Body of pancreas (tissue), 4 donors: ENCODE results near the gene PPFIBP2. TPM values are rescaled to one million over a fixed set of nuclear protein-coding genes. Genes with fewer than 3 reads are reported as not detected.
A peak's percentile ranks its signal among the peaks of the same experiment; 100 is the strongest.

Experiments
- ATAC-seq: fragments of 150-250 bp; one replicate; pipeline ENCODE4 v1.9.1; 2016
- DNase-seq, 4 donors: peaks; one replicate each; pipeline ENCODE4 v3.0.0-alpha.2; 2019
- H3K27ac ChIP-seq, 4 donors: fragments of 200-600 bp; sonication (generic); 1 replicate in 3 of 4; 2 replicates in 1 of 4; pipeline versions ENCODE4 v1.5.1 to v1.6.1; 2016 to 2019; ENCODE audit warnings: mild to moderate bottlenecking in 1 of 4, mixed read lengths in 1 of 4, moderate library complexity in 1 of 4
- H3K27me3 ChIP-seq, 2 donors: fragments of 200-600 bp; sonication (generic); one replicate each; pipeline ENCODE4 v1.6.0; 2016; ENCODE audit warnings: mild to moderate bottlenecking in 1 of 2
- H3K36me3 ChIP-seq, 2 donors: fragments of 200-600 bp; sonication (generic); replicated peaks in 1 of 2; 2 replicates each; pipeline ENCODE4 v1.5.1; 2016; ENCODE audit warnings: low read depth in 2 of 2; ENCODE audit not compliant: insufficient read depth in 1 of 2
- H3K4me1 ChIP-seq: fragments of 200-600 bp; sonication (generic); one replicate; pipeline ENCODE4 v1.6.0; 2016
- H3K4me3 ChIP-seq, 2 donors: fragments of 200-600 bp; sonication (generic); 1 replicate in 1 of 2; 2 replicates in 1 of 2; pipeline ENCODE4 v1.5.1; 2016 to 2019
- H3K9me3 ChIP-seq, 3 donors: fragments of 200-600 bp; sonication (generic); 1 replicate in 2 of 3; 2 replicates in 1 of 3; pipeline ENCODE4 v1.5.1; 2016
- POLR2A ChIP-seq, 3 donors: fragments of 450-650 bp; IDR thresholded peaks; one replicate each; pipeline ENCODE4 v1.6.1; 2016; ENCODE audit warnings: antibody characterized with exemption in 3 of 3, mild to moderate bottlenecking in 2 of 3
- WGBS, 2 donors: methylation state at CpG; one replicate each; pipeline ENCODE4 v1.1.5; 2017; 5-methylcytosine and 5-hydroxymethylcytosine counted together
- intact Hi-C: fragments of 100-400 bp; cut with DNase I; formaldehyde crosslinking; loops from one replicate; pipeline ENCODE4 v1.15.1; 2023
- total RNA-seq, 2 donors: library from RNA; depleted of rRNA; stranded (reverse); fragments of >200 nt; gene quantifications; one replicate each; pipeline ENCODE4 v1.1.0, GENCODE V29; 2016
- TF ChIP-seq, protein P1 (sequence below), 7 experiments: fragments of 450-650 bp in 4 of 7; fragments of 200-600 bp in 3 of 7; sonication (generic) in 3 of 7; IDR thresholded peaks; one replicate each; pipeline ENCODE4 v1.5.1; 2016 to 2019; ENCODE audit warnings: antibody characterized with exemption in 7 of 7

The PPFIBP2 gene
- total RNA-seq, 2 donors from 2014 or later: 34.9 to 35.3 TPM

DNA sequence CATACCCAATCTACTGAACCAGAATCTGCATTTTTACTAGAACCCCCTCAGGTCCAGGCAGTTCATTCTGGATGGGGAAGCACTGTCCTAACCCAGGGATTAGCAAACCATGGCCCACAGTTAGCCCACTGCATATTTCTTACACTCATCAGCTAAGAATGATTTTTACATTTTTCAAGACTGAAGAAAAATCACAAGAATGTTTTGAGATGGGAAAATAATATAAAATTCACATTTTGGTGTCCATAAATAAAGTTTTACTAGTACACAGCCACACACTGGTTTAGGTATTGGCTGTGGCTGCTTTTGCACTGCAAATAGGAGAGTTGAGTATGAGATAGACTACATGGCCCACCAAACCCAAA, 59.4 kb downstream of the PPFIBP2 start:
- no peak overlapping the region for H3K27ac ChIP-seq

DNA sequence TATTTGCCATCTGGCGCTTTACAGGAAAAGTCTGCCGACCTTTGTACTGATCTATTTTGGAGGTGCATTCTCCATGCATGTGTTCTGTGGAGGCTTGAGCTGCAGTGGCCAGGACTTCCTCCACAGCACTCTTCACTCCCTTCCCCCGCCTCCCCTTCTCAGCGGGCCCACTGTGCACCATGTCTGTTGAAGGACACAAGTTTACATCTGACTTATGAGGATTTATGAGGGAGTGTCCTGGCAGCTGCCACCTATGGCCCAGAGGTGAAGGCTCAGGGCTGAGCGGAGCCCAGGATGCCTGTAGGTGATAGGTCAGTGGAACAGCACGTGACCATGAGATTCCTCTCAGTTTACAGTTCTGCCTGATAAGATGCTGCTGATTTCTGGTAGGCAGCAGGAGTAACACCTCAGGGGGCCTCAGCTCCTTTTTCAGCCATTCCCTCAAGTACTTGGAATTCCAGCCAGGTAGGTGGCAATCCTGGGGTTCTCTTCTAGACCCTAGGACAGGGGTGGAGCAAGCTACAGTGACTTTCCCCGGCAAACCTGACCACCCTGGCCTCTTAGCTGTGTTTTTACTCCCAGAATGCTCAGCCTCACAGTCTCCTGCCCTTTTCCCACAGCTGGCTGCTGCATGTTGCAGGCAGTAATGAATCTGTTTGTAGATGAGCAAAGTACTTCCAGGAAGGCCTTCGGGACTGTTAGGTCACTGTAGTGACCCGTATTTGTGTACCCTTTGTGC, 59.9 kb downstream of the PPFIBP2 start:
- ATAC-seq (no peak), DNase-seq (peak in 1 of 4 donors; percentile 9)
- Histone ChIP-seq H3K9me3 (no peaks in the 10 kb centered on the region), H3K4me3 (no peak overlapping the region), H3K36me3 (no peaks in the 10 kb centered on the region), H3K27me3 (no peaks in the 10 kb centered on the region), H3K4me1 (peaks cover 33% of the 10 kb centered on the region), H3K27ac (no peak overlapping the region)
- TF ChIP-seq POLR2A (IDR thresholded peaks at IDR 0.05): no peak
- TF ChIP-seq, protein P1, sequence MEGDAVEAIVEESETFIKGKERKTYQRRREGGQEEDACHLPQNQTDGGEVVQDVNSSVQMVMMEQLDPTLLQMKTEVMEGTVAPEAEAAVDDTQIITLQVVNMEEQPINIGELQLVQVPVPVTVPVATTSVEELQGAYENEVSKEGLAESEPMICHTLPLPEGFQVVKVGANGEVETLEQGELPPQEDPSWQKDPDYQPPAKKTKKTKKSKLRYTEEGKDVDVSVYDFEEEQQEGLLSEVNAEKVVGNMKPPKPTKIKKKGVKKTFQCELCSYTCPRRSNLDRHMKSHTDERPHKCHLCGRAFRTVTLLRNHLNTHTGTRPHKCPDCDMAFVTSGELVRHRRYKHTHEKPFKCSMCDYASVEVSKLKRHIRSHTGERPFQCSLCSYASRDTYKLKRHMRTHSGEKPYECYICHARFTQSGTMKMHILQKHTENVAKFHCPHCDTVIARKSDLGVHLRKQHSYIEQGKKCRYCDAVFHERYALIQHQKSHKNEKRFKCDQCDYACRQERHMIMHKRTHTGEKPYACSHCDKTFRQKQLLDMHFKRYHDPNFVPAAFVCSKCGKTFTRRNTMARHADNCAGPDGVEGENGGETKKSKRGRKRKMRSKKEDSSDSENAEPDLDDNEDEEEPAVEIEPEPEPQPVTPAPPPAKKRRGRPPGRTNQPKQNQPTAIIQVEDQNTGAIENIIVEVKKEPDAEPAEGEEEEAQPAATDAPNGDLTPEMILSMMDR (IDR thresholded peaks at IDR 0.05): no peak
- WGBS, 2 donors: 53 to 69% methylated on average over 9 of the region's 9 CpGs
- intact Hi-C loops: loop anchor here (5.0 kb wide), 1 partner anchor 79 kb away; no protein-coding TSS in a partner anchor

More for the DNA sequence above, 59.4 kb downstream of the PPFIBP2 start:
- DNase-seq (no peak), ATAC-seq (no peak)
- TF ChIP-seq, protein P1 (IDR thresholded peaks at IDR 0.05): no peak
- TF ChIP-seq POLR2A (IDR thresholded peaks at IDR 0.05): no peak
- peaks cover 33% of the 10 kb centered on the region for H3K4me1 ChIP-seq
- intact Hi-C loops: loop anchor here (5.0 kb wide), 1 partner anchor 79 kb away; no protein-coding TSS in a partner anchor
- H3K27me3 ChIP-seq: no peaks in the 10 kb centered on the region
- H3K4me3 ChIP-seq: no peak overlapping the region
- no peaks in the 10 kb centered on the region for H3K36me3 ChIP-seq
- no peaks in the 10 kb centered on the region for H3K9me3 ChIP-seq

DNA sequence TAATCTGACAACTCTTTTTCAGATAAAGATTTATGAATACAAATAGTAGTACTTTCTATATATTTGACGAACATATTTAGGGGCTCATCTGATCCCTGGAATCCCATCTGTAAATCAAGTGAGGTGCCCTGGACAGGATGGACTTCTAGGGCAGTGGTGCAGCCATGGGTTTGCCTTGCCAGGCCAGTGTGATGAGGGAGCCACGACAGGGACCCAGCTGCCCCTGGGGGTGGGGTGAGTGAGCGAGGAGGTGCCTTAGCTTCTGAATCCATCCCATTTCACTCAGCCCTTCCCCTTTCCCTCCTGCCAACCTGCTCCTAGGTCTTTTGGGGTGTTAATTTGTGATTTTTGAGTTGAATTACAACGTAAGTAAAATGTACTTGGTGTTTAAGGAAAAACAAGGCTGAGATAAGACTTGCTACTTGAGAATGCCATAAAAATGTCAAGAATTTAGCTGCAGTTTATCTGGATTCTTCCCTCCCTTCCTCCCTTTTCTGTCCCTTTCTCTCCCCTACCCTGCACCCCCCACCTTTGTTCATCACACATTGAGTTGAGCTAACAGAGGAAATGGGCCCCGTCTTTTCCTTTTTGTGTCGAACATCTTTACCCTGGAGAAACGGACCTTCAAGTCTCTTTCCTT, 60.8 kb downstream of the PPFIBP2 start:
- intact Hi-C loops: loop anchor here (5.0 kb wide), 1 partner anchor 78 kb away; no protein-coding TSS in a partner anchor
- Histone ChIP-seq H3K27me3 (no peaks in the 10 kb centered on the region), H3K36me3 (no peaks in the 10 kb centered on the region), H3K4me1 (peaks cover 33% of the 10 kb centered on the region), H3K9me3 (no peaks in the 10 kb centered on the region), H3K4me3 (no peak overlapping the region), H3K27ac (no peak overlapping the region)
- TF ChIP-seq POLR2A (IDR thresholded peaks at IDR 0.05): no peak
- TF ChIP-seq, protein P1 (IDR thresholded peaks at IDR 0.05): no peak
- 83 to 85% methylated on average over 7 of the region's 7 CpGs for WGBS, 2 donors
- no peak for ATAC-seq
- no peak for DNase-seq

DNA sequence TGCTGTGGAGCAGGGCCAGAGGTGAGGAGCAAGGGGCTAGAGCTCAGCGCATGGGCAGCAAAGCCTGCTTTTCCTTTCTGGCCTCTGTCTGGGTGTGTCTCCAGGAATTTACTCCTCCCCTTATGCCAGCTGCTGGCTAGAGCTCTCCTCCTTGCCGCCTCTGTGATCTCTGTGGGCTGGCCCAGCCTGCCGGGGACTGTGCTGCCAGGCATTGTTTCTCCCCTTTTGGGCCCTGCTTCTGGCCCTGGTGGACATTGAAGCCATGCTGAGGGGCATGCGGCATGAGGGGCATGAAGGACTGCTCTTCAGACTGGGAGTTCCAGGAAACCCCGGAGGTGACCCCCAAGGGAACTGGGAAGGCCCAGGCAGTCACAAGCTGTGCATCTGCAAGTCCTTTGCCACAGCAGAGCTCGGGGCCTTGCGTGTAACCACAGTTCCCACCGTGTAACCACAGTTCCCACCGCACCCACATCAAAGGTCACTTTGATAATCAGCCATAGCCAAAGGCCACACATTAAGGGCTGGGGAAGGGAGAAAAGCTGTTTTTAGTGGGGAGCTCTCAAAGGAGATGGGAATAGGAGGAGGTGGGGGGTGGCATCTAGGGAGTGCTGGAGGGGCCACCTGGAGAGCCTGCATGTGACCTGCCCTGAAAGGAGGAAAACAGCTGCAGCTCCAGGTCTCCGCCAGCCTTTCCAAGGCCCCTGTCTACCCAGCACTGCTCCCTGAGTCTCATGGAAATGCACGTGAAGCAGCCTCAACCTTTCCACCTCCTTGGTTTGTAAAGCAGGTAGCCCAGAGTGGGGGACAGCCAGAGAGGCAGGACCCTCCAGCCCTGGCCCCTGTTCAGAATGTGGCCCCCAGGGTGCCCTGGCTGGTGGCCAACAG, 62.3 kb downstream of the PPFIBP2 start:
- Histone ChIP-seq H3K27ac (peak overlapping the region in 2 of 4 donors; percentile 4 to 34), H3K9me3 (no peaks in the 10 kb centered on the region), H3K4me1 (peaks cover 33% of the 10 kb centered on the region), H3K36me3 (no peaks in the 10 kb centered on the region), H3K27me3 (no peaks in the 10 kb centered on the region), H3K4me3 (no peak overlapping the region)
- 69 to 78% methylated on average over 9 to 11 of the region's 11 CpGs for WGBS, 2 donors
- TF ChIP-seq, protein P1 (IDR thresholded peaks at IDR 0.05): no peak
- intact Hi-C loops: no loop called here
- DNase-seq (peak in 2 of 4 donors; percentile 13 to 51), ATAC-seq (no peak)
